Heart left ventricle (tissue), 16 donors: ENCODE results near the gene KIAA0930. TPM values are rescaled to one million over a fixed set of nuclear protein-coding genes. Genes with fewer than 3 reads are reported as not detected.

Experiments used
- ATAC-seq, 4 donors: fragments of 200-7000 bp; cut with Tn5 transposase; one replicate each; pipeline ENCODE4 v1.9.1; 2020 to 2022; ENCODE audit warnings: moderate library complexity in 4 of 4, mild to moderate bottlenecking in 3 of 4, moderate number of reproducible peaks in 1 of 4
- DNase-seq, 5 donors: peaks; one replicate each; pipeline ENCODE4 v3.0.0-alpha.2; 2020
- H3K27ac ChIP-seq, 12 donors: fragments of 200-600 bp; sonication (generic) in 4 of 12; one replicate each; pipeline versions ENCODE4 v1.5.0 to v1.8.0; 2016 to 2022; ENCODE audit warnings: mild to moderate bottlenecking in 2 of 12
- H3K27me3 ChIP-seq, 9 donors: fragments of 200-600 bp; sonication (generic) in 2 of 9; one replicate each; pipeline versions ENCODE4 v1.5.1 to v1.8.0; 2016 to 2022; ENCODE audit warnings: mild to moderate bottlenecking in 3 of 9
- H3K36me3 ChIP-seq, 9 donors: fragments of 200-600 bp; sonication (generic) in 2 of 9; one replicate each; pipeline versions ENCODE4 v1.5.0 to v1.8.0; 2018 to 2022; ENCODE audit warnings: mild to moderate bottlenecking in 2 of 9
- H3K4me1 ChIP-seq, 12 donors: fragments of 200-600 bp; sonication (generic) in 4 of 12; one replicate each; pipeline versions ENCODE4 v1.5.0 to v1.8.0; 2016 to 2022; ENCODE audit warnings: mild to moderate bottlenecking in 3 of 12
- H3K4me3 ChIP-seq, 12 donors: fragments of 200-600 bp; sonication (generic) in 4 of 12; one replicate each; pipeline versions ENCODE4 v1.5.0 to v1.8.0; 2017 to 2022; ENCODE audit warnings: mild to moderate bottlenecking in 9 of 12, moderate library complexity in 4 of 12
- H3K9me3 ChIP-seq, 12 donors: fragments of 200-600 bp; sonication (generic) in 4 of 12; one replicate each; pipeline versions ENCODE4 v1.5.0 to v1.8.0; 2016 to 2022; ENCODE audit warnings: mild to moderate bottlenecking in 1 of 12
- POLR2A ChIP-seq, 2 donors: fragments of 450-650 bp; IDR thresholded peaks; one replicate each; pipeline ENCODE4 v1.6.1; 2017; ENCODE audit warnings: antibody characterized with exemption in 2 of 2, mild to moderate bottlenecking in 2 of 2, moderate library complexity in 2 of 2
- WGBS, 4 donors: extraction: QIAGEN DNeasy Blood & Tissue Kit in 2 of 4; methylation state at CpG; one replicate each; pipeline versions ENCODE4 v1.1.5 to v1.1.7; 2013 to 2018; 5-methylcytosine and 5-hydroxymethylcytosine counted together
- intact Hi-C, 10 donors: fragments of 100-400 bp; cut with DNase I; formaldehyde crosslinking; loops; one replicate each; pipeline versions ENCODE4 v1.11.1 to v1.14.2; 2022
- polyA plus RNA-seq, 2 donors: library from polyadenylated mRNA; stranded (reverse); fragments of 200-250 nt; gene quantifications; one replicate each; pipeline ENCODE4 v1.2.3, GENCODE V29; 2013
- total RNA-seq, 9 donors: library from RNA; depleted of rRNA in 2 of 9; stranded (reverse); fragments of >200 nt in 2 of 9; fragmentation: NEBNext Ultra II Directional in 3 of 9; extraction: Animal tissue kit (Norgen Biotek cat#: 25700) in 3 of 9; gene quantifications; one replicate each; pipeline versions ENCODE4 v1.1.0 to v1.2.4, GENCODE V29; 2016 to 2023
- TF ChIP-seq, protein P1 (sequence below), 12 donors: fragments of 200-600 bp; sonication (generic) in 4 of 12; IDR thresholded peaks; one replicate each; pipeline versions ENCODE4 v1.5.0 to v1.8.0; 2018 to 2022; ENCODE audit warnings: antibody characterized with exemption in 12 of 12, mild to moderate bottlenecking in 5 of 12
- donor health status: ischemic (EF 13 %, LVEDD 7.1; RV severe dilation, severe dysfunction).
- donor health status: healthy with polysubstance abuse.
- donor health status: DM: no; HTN: yes; CAD: no.
- donor health status: DM: no; HTN: no; CAD: no.
- donor health status: ischemic (EF 25% LVEDD 6.9; RV normal size, moderate dysfunction).
- donor health status: ischemic (EF 25% LVEDD 5.7; RV mildly dilated, moderate dysfunction).
- donor health status: healthy.
- donor health status: DM: yes; HTN: yes; CAD: no.
- donor health status: ischemic (EF 35%, LVEDD 5.7; RV mildly dilated, moderate dysfunction).
- donor health status: nonischemic (EF 11% LVEDD 7.7; RV severe dilation, severe dysfunction).
- donor health status: DM: yes; HTN: yes; CAD: no.
- donor health status: PGD.
- donor health status: ischemic (EF 29% LVEDD 5.4; RV normal size, mild dysfunction).
- donor health status: nonischemic (EF 23%, LVEDD 6.1; RV moderate dilation, normal function).

Gene KIAA0930
- total and polyA plus RNA-seq, 11 donors, result 8.5 to 67.1 (median 18.7) TPM

DNA sequence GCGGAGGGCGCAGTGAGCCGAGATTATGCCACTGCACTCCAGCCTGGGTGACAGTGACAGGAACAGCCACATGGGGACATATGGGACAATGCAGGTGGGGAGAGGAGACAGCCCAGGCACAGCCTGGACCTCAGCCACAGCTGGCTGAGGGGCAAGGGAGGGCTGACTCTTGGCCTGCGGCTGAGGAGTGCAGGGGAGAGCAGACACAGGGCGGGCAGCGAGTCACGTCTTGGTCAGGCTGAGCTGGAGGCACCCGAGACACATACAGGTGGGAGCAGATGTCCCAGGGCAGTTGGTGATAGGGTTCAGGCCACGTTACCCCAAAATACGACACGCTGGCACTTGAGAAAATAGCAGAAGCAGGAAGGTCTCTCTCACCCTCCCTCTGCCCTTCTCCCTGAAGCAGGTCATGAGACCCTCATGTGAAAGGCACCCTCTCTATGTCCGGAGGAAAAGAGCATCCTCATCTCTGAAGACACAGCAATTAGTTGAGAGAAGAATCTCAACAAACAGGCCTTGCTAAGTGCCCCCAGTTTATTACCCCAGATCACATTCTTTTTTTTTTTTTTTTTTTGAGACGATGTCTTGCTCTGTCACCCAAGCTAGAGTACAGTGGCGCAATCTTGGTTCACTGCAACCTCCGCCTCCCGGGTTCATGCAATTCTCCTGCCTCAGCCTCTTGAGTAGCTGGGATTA lies 10.5 kb downstream of the KIAA0930 start:
- Histone ChIP-seq H3K4me3 (no peak overlapping the region), H3K9me3 (no peaks in the 10 kb centered on the region), H3K27me3 (no peaks in the 10 kb centered on the region), H3K36me3 (no peaks in the 10 kb centered on the region), H3K4me1 (peaks cover 0 to 81% (median 2%) of the 10 kb centered on the region in 12 donors), H3K27ac (peak overlapping the region in 1 of 12 donors; percentile 52)
- WGBS, 4 donors, result 85 to 89% (median 87%) methylated on average over 15 to 16 of the region's 16 CpGs
- DNase-seq (peak in 1 of 5 donors; percentile 30), ATAC-seq (no peak)
- intact Hi-C loops, result loop anchor here in 1 of 10 donors (10.0 kb wide), 1 partner anchor 45 kb away; no protein-coding TSS in a partner anchor
- TF ChIP-seq, protein P1, sequence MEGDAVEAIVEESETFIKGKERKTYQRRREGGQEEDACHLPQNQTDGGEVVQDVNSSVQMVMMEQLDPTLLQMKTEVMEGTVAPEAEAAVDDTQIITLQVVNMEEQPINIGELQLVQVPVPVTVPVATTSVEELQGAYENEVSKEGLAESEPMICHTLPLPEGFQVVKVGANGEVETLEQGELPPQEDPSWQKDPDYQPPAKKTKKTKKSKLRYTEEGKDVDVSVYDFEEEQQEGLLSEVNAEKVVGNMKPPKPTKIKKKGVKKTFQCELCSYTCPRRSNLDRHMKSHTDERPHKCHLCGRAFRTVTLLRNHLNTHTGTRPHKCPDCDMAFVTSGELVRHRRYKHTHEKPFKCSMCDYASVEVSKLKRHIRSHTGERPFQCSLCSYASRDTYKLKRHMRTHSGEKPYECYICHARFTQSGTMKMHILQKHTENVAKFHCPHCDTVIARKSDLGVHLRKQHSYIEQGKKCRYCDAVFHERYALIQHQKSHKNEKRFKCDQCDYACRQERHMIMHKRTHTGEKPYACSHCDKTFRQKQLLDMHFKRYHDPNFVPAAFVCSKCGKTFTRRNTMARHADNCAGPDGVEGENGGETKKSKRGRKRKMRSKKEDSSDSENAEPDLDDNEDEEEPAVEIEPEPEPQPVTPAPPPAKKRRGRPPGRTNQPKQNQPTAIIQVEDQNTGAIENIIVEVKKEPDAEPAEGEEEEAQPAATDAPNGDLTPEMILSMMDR (IDR thresholded peaks at IDR 0.05), result no peak
- TF ChIP-seq POLR2A (IDR thresholded peaks at IDR 0.05), result no peak

DNA sequence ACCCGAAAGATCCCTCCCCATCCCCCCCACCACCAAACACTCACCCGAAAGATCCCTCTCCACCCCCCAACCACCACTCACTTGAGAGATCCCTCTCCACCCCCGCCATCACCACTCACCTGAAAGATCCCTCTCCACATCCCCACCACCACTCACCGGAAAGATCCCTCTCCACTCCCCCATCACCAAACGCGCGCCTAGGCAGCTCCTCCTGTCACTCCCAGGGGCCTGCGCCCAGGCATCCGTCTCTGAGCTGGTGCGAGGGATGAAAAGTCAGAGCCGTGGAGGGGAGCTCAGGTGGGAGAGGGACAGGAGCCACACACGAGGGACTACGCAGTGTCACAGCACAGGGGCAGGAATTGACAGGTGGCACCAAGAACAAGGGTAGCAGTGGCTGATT lies 11.5 kb downstream of the KIAA0930 start:
- no peak for ATAC-seq

DNA sequence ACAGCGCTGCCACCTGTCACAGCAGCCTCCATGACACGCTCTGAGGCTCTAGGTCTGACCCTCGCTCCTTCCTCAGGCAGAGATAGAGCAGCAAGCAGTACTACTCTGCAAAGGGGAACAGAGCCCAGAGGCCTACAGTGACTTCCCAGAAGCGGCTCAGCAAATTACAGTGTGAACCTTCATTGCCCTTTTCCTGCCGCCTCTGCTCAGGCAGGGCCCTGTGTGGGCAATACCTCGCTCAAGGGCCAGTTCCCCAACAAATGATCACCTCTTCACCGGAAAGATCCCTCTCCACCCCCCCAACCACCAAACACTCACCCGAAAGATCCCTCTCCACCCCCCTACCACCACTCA lies 12.3 kb downstream of the KIAA0930 start:
- WGBS, 4 donors, result 92 to 100% (median 92%) methylated on average over 8 of the region's 8 CpGs
- H3K4me3 ChIP-seq, result no peak overlapping the region
- H3K36me3 ChIP-seq, result no peaks in the 10 kb centered on the region
- ATAC-seq, result peak in 3 of 4 donors; percentile 37 to 53 (median 42)
- intact Hi-C loops, result no loop called here
- peaks cover 0 to 79% (median 2%) of the 10 kb centered on the region in 12 donors for H3K4me1 ChIP-seq
- no peaks in the 10 kb centered on the region for H3K9me3 ChIP-seq
- no peak for TF ChIP-seq POLR2A (IDR thresholded peaks at IDR 0.05)
- TF ChIP-seq, protein P1 (IDR thresholded peaks at IDR 0.05), result no peak
- DNase-seq, result peak in 1 of 5 donors; percentile 36
- no peaks in the 10 kb centered on the region for H3K27me3 ChIP-seq
- H3K27ac ChIP-seq, result peak overlapping the region in 1 of 12 donors; percentile 76

More for the DNA sequence above, 11.5 kb downstream of the KIAA0930 start:
- no peak overlapping the region for H3K4me3 ChIP-seq
- no peak overlapping the region for H3K27ac ChIP-seq
- DNase-seq, result peak in 1 of 5 donors; percentile 23
- no peaks in the 10 kb centered on the region for H3K27me3 ChIP-seq
- H3K9me3 ChIP-seq, result no peaks in the 10 kb centered on the region
- 83 to 95% (median 91%) methylated on average over 9 to 13 of the region's 13 CpGs for WGBS, 4 donors
- no peaks in the 10 kb centered on the region for H3K36me3 ChIP-seq
- intact Hi-C loops, result no loop called here
- TF ChIP-seq, protein P1 (IDR thresholded peaks at IDR 0.05), result no peak
- TF ChIP-seq POLR2A (IDR thresholded peaks at IDR 0.05), result no peak
- peaks cover 0 to 82% (median 2%) of the 10 kb centered on the region in 12 donors for H3K4me1 ChIP-seq

DNA sequence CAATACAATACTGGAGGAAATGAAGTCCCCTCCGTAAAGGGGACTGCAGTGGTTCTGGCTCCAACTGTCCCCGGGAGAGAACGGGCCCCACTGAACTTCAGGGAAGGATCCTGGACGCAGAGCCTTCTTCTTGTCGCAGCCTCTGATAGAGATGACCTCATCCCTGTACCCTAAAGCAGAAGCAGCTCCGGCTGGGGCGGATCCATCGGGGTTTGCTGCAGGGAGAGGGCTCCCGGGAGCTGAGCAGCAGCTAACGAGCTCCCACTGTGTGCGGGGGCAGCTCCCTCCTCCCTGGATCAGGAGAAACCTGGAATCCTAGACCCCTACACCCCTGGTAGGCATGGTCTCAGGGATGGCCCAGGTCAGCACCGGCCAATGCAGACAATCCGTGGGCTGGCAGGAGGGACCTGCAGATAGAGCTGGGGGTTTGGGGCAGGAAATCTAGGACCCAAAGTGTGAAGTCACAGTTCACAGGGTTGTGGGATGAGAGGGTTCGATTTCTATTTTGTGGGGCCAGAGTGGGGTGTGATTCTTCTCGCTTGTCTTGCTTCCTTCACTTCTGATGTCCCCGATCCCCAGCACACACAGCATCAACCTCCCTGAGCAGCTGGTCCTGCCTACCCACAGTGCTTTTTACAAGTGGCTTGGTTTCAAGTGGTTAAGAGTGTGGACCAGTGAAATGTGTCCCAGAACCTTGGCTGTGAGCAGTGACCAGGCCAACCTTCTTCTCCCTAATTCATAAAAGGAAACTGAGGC lies 12.9 kb downstream of the KIAA0930 start:
- WGBS, 4 donors, result 62 to 78% (median 71%) methylated on average over 13 to 16 of the region's 16 CpGs
- Histone ChIP-seq H3K27ac (peak overlapping the region in 2 of 12 donors; percentile 54 to 76), H3K27me3 (no peaks in the 10 kb centered on the region), H3K36me3 (no peaks in the 10 kb centered on the region), H3K4me3 (no peak overlapping the region), H3K4me1 (peaks cover 0 to 79% (median 2%) of the 10 kb centered on the region in 12 donors), H3K9me3 (no peaks in the 10 kb centered on the region)
- DNase-seq, result peak in 2 of 5 donors; percentile 53 to 63
- ATAC-seq, result peak in 3 of 4 donors; percentile 52 to 61 (median 59)
- intact Hi-C loops, result no loop called here
- TF ChIP-seq, protein P1 (IDR thresholded peaks at IDR 0.05), result no peak
- no peak for TF ChIP-seq POLR2A (IDR thresholded peaks at IDR 0.05)
